ENCODE data around the gene APOM. TPM values are rescaled to one million over a fixed set of nuclear protein-coding genes. Genes with fewer than 3 reads are reported as not detected.

Gene APOM
- total RNA-seq, 3 donors from 2014 or later (not counting 1 experiment from before 2014, with no cell fraction given), result 2.6 to 2.8 (median 2.7) TPM

GRCh38 chr6:31706599-31706998 lies 50.9 kb downstream of the APOM start, which contains the start of gene LY6G6F:
Gene LY6G6F (plus strand): TSS chr6:31706866. CDS start chr6:31706907, 41 bp downstream.
- no peaks in the 10 kb centered on the region for H3K9me3 ChIP-seq (ENCODE audit: control insufficient read depth, insufficient read depth, low read length)
- H3K27ac Mint-ChIP-seq, result no peak within 1 kb of the TSS
- peaks cover 26 to 28% of the 10 kb centered on the region in 2 donors for H3K4me1 Mint-ChIP-seq
- H3K9me3 Mint-ChIP-seq, result no peaks in the 10 kb centered on the region
- ATAC-seq (no peak), DNase-seq (no peak)
- H3K36me3 Mint-ChIP-seq, result no peaks in the 10 kb centered on the region
- WGBS (ENCODE audit: insufficient coverage), result 90% methylated on average over 2 of the region's 3 CpGs
- no peak for TF ChIP-seq CTCF (IDR thresholded peaks at IDR 0.05)
- H3K4me3 Mint-ChIP-seq, result no peak within 1 kb of the TSS
- no peaks in the 10 kb centered on the region for H3K27me3 ChIP-seq (ENCODE audit: control insufficient read depth, insufficient read depth, low read length)
- no peaks in the 10 kb centered on the region for H3K27me3 Mint-ChIP-seq (ENCODE audit: low read depth in 2 of 2)
- no peak within 1 kb of the TSS for H3K27ac ChIP-seq (ENCODE audit: low read length)
- intact Hi-C loops (cut with micrococcal nuclease), result no loop called here
- peaks cover 32% of the 10 kb centered on the region for H3K4me1 ChIP-seq (ENCODE audit: control insufficient read depth, insufficient read depth, low read length)
- H3K4me3 ChIP-seq (ENCODE audit: low read length), result no peak within 1 kb of the TSS
- peaks cover under 1% of the 10 kb centered on the region for H3K36me3 ChIP-seq (ENCODE audit: control insufficient read depth, insufficient read depth, low read length)

- no peaks in the 10 kb centered on the region for H3K27me3 ChIP-seq (ENCODE audit: control insufficient read depth, insufficient read depth, low read length)
- no peaks in the 10 kb centered on the region for H3K27me3 Mint-ChIP-seq (ENCODE audit: low read depth in 2 of 2)
- H3K9me3 ChIP-seq (ENCODE audit: control insufficient read depth, insufficient read depth, low read length), result no peaks in the 10 kb centered on the region
- H3K4me1 Mint-ChIP-seq, result peaks cover 23% of the 10 kb centered on the region in 2 donors
- intact Hi-C loops (cut with micrococcal nuclease), result no loop called here
- no peak overlapping the region for H3K4me3 Mint-ChIP-seq
- H3K9me3 Mint-ChIP-seq, result no peaks in the 10 kb centered on the region
- H3K36me3 ChIP-seq (ENCODE audit: control insufficient read depth, insufficient read depth, low read length), result no peaks in the 10 kb centered on the region
- WGBS (ENCODE audit: insufficient coverage), result 87% methylated on average over 10 of the region's 10 CpGs
- ATAC-seq, result no peak
- H3K4me3 ChIP-seq (ENCODE audit: low read length), result no peak overlapping the region
- DNase-seq, result no peak
- H3K36me3 Mint-ChIP-seq, result no peaks in the 10 kb centered on the region
- H3K4me1 ChIP-seq (ENCODE audit: control insufficient read depth, insufficient read depth, low read length), result peaks cover 22% of the 10 kb centered on the region
- no peak overlapping the region for H3K27ac ChIP-seq (ENCODE audit: low read length)
- TF ChIP-seq CTCF (IDR thresholded peaks at IDR 0.05), result no peak
- H3K27ac Mint-ChIP-seq, result no peak overlapping the region
These were observed 52.0 kb downstream of the APOM start for GRCh38 chr6:31707701-31708100.

Other genes starting within 250 kb of the APOM start
- gene MICB, start 157.7 kb upstream of the APOM start, total RNA-seq, result 10 to 100 TPM; 33.5 to 39.0 (median 37.6) TPM
- not detected for gene MCCD1, start 126.9 kb upstream of the APOM start, total RNA-seq
- 100 to 1,000 TPM; 506 to 571 (median 534) TPM for gene DDX39B, start 113.9 kb upstream of the APOM start, total RNA-seq
- 1 to 10 TPM; 1.0 to 2.5 (median 2.1) TPM for gene ATP6V1G2, start 109.3 kb upstream of the APOM start, total RNA-seq
- 10 to 100 TPM in 2 of 3 donors, 1 to 10 TPM in 1; 8.1 to 10.9 (median 10.7) TPM for gene NFKBIL1, start 108.3 kb upstream of the APOM start, total RNA-seq
- 10 to 100 TPM in 1 of 3 donors, 1 to 10 TPM in 2; 7.6 to 13.1 (median 8.7) TPM for gene LTA, start 83.6 kb upstream of the APOM start, total RNA-seq
- 10 to 100 TPM; 24.2 to 60.8 (median 46.9) TPM for gene TNF, start 80.3 kb upstream of the APOM start, total RNA-seq
- gene LTB, start 73.5 kb upstream of the APOM start, total RNA-seq, result 10 to 100 TPM; 17.7 to 42.1 (median 32.6) TPM
- gene LST1, start 69.6 kb upstream of the APOM start, total RNA-seq, result 100 to 1,000 TPM in 1 of 3 donors, 10 to 100 TPM in 2; 25.4 to 120 (median 50.5) TPM
- gene NCR3, start 62.9 kb upstream of the APOM start, total RNA-seq, result 100 to 1,000 TPM; 120 to 173 (median 137) TPM
- 10 to 100 TPM in 2 of 3 donors, 1 to 10 TPM in 1; 8.7 to 47.0 (median 17.9) TPM for gene AIF1, start 40.7 kb upstream of the APOM start, total RNA-seq
- 100 to 1,000 TPM; 264 to 294 (median 294) TPM for gene PRRC2A, start 35.2 kb upstream of the APOM start, total RNA-seq
- gene BAG6, start 3.2 kb upstream of the APOM start, total RNA-seq, result 100 to 1,000 TPM; 264 to 303 (median 274) TPM
- 10 to 100 TPM; 25.9 to 29.9 (median 27.4) TPM for gene C6orf47, start 4.9 kb downstream of the APOM start, total RNA-seq
- 10 to 100 TPM; 16.0 to 20.3 (median 18.2) TPM for gene GPANK1, start 9.1 kb downstream of the APOM start, total RNA-seq
- 100 to 1,000 TPM; 140 to 157 (median 141) TPM for gene CSNK2B, start 10.2 kb downstream of the APOM start, total RNA-seq
- 10 to 100 TPM; 39.9 to 50.0 (median 46.0) TPM for gene LY6G5B, start 14.1 kb downstream of the APOM start, total RNA-seq
- 1 to 10 TPM; 2.0 to 7.9 (median 2.7) TPM for gene LY6G5C, start 25.2 kb downstream of the APOM start, total RNA-seq
- gene ABHD16A, start 47.4 kb downstream of the APOM start, total RNA-seq, result 10 to 100 TPM; 92.0 to 97.6 (median 94.2) TPM
- 1 to 10 TPM in 2 of 3 donors, under 1 TPM in 1; 0.97 to 3.2 (median 1.4) TPM for gene LY6G6F, start 51.0 kb downstream of the APOM start, total RNA-seq
- gene LY6G6D, start 59.5 kb downstream of the APOM start, total RNA-seq, result under 1 TPM in 1 of 3 donors, not detected in 2; 0.94 TPM
- not detected for gene LY6G6C, start 65.9 kb downstream of the APOM start, total RNA-seq
- 10 to 100 TPM in 2 of 3 donors, 1 to 10 TPM in 1; 9.4 to 19.0 (median 12.8) TPM for gene MPIG6B, start 67.5 kb downstream of the APOM start, total RNA-seq
- 10 to 100 TPM; 22.3 to 36.1 (median 24.6) TPM for gene DDAH2, start 73.4 kb downstream of the APOM start, total RNA-seq
- 100 to 1,000 TPM; 348 to 363 (median 355) TPM for gene CLIC1, start 80.6 kb downstream of the APOM start, total RNA-seq
- 10 to 100 TPM; 28.2 to 44.6 (median 43.7) TPM for gene MSH5, start 84.1 kb downstream of the APOM start, total RNA-seq
- 10 to 100 TPM in 1 of 3 donors, 1 to 10 TPM in 2; 5.4 to 14.5 (median 6.9) TPM for gene SAPCD1, start 106.8 kb downstream of the APOM start, total RNA-seq
- 1 to 10 TPM; 2.4 to 4.7 (median 3.2) TPM for gene VWA7, start 121.4 kb downstream of the APOM start, total RNA-seq
- 10 to 100 TPM; 45.2 to 58.6 (median 49.2) TPM for gene VARS1, start 139.9 kb downstream of the APOM start, total RNA-seq
- 10 to 100 TPM; 28.1 to 34.9 (median 29.2) TPM for gene LSM2, start 151.1 kb downstream of the APOM start, total RNA-seq
- 1 to 10 TPM; 2.0 to 4.5 (median 3.6) TPM for gene HSPA1L, start 159.4 kb downstream of the APOM start, total RNA-seq
- gene HSPA1A, start 159.6 kb downstream of the APOM start, total RNA-seq, result 10 to 100 TPM; 24.4 to 34.6 (median 34.5) TPM
- 100 to 1,000 TPM in 1 of 3 donors, 10 to 100 TPM in 1, 1 to 10 TPM in 1; 8.5 to 112 (median 15.3) TPM for gene HSPA1B, start 171.8 kb downstream of the APOM start, total RNA-seq
- 10 to 100 TPM; 36.1 to 69.6 (median 51.5) TPM for gene NEU1, start 206.9 kb downstream of the APOM start, total RNA-seq
- gene SLC44A4, start 223.1 kb downstream of the APOM start, total RNA-seq, result under 1 TPM in 1 of 3 donors, not detected in 2; 0.48 TPM
- 10 to 100 TPM; 49.3 to 56.6 (median 55.8) TPM for gene EHMT2, start 241.8 kb downstream of the APOM start, total RNA-seq
- gene ZBTB12, start 246.2 kb downstream of the APOM start, total RNA-seq, result under 1 TPM; 0.54 to 0.77 (median 0.63) TPM

All from natural killer cell (primary cell).